Spleen (tissue), 7 donors: Measurements from ENCODE around the gene SNCAIP.

Experiments
- CTCF ChIP-seq, 11 experiments: fragments of 200-600 bp in 7 of 11; fragments of 450-650 bp in 4 of 11; sonication (generic) in 4 of 11; IDR thresholded peaks in 8 of 11; conservative IDR thresholded peaks in 3 of 11; 1 replicate in 7 of 11; 2 replicates in 4 of 11; pipeline versions ENCODE4 v1.4.0 to v1.8.0; 2016 to 2021; ENCODE audit warnings: antibody characterized with exemption in 11 of 11, inconsistent platforms in 4 of 11, mild to moderate bottlenecking in 1 of 11
- POLR2AphosphoS5 ChIP-seq, 3 donors: sonication (generic); formaldehyde crosslinking; IDR thresholded peaks; one replicate each; pipeline ENCODE4 v1.5.1; 2017; ENCODE audit warnings: antibody characterized with exemption in 3 of 3
- donor health status: DM: no; HTN: no; CAD: no; lungs with moderate emphysema.
- donor health status: DM: no; HTN: no; CAD: no.
- donor health status: DM: no; HTN: no; CAD: no.

GRCh38 chr5:122436615-122437014, 124.6 kb downstream of the SNCAIP start:
- TF ChIP-seq POLR2AphosphoS5 (IDR thresholded peaks at IDR 0.05) = no peak
- no peak for TF ChIP-seq CTCF (IDR thresholded peaks at IDR 0.05 in 8 of 11, conservative IDR thresholded peaks at IDR 0.05 in 3 of 11)
